Hepatocyte (in vitro differentiated cells): ENCODE measurements around the gene DIAPH1.

Source experiments
- EZH2phosphoT487 ChIP-seq: fragments of 200-600 bp; sonication (generic); IDR thresholded peaks from one replicate; pipeline ENCODE4 v1.6.1; 2018; ENCODE audit warnings: antibody characterized with exemption, mild to moderate bottlenecking, low read depth, moderate library complexity; ENCODE audit not compliant: unreplicated experiment, severe bottlenecking
- TF ChIP-seq, protein P1 (sequence below): fragments of 200-600 bp; sonication (generic); IDR thresholded peaks from 2 replicates; pipeline ENCODE4 v1.5.1; 2016; ENCODE audit warnings: antibody characterized with exemption, mild to moderate bottlenecking; ENCODE audit not compliant: poor library complexity

DNA sequence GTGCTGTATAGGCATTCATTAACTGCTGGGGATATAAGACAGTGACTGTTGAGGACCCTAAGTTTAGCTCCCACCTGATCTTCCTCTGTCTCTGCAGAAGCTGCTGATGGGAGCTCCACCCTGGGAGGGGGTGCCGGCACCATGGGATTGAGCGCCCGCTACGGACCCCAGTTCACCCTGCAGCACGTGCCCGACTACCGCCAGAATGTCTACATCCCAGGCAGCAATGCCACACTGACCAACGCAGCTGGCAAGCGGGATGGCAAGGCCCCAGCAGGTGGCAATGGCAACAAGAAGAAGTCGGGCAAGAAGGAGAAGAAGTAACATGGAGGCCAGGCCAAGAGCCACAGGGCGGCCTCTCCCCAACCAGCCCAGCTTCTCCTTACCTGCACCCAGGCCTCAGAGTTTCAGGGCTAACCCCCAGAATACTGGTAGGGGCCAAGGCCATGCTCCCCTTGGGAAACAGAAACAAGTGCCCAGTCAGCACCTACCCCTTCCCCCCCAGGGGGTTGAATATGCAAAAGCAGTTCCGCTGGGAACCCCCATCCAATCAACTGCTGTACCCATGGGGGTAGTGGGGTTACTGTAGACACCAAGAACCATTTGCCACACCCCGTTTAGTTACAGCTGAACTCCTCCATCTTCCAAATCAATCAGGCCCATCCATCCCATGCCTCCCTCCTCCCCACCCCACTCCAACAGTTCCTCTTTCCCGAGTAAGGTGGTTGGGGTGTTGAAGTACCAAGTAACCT is 107.8 kb downstream of the DIAPH1 start:
- TF ChIP-seq, protein P1, sequence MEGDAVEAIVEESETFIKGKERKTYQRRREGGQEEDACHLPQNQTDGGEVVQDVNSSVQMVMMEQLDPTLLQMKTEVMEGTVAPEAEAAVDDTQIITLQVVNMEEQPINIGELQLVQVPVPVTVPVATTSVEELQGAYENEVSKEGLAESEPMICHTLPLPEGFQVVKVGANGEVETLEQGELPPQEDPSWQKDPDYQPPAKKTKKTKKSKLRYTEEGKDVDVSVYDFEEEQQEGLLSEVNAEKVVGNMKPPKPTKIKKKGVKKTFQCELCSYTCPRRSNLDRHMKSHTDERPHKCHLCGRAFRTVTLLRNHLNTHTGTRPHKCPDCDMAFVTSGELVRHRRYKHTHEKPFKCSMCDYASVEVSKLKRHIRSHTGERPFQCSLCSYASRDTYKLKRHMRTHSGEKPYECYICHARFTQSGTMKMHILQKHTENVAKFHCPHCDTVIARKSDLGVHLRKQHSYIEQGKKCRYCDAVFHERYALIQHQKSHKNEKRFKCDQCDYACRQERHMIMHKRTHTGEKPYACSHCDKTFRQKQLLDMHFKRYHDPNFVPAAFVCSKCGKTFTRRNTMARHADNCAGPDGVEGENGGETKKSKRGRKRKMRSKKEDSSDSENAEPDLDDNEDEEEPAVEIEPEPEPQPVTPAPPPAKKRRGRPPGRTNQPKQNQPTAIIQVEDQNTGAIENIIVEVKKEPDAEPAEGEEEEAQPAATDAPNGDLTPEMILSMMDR = no peak
- no peak for TF ChIP-seq EZH2phosphoT487
